COLO668 (cell line): ENCODE data around the gene LPCAT1.
"Not testable (repeated sequence)": the region's sequence is repeated elsewhere in the genome, so short reads cannot be mapped to it uniquely, and the experiment has no call there.

Experiments used
- DNase-seq: peaks from one replicate; lab custom pipeline; 2025; ENCODE audit not compliant: unreplicated experiment; lab: John Stamatoyannopoulos, UW

LPCAT1 gene

GRCh38 chr5:1480806-1481205 lies 43.0 kb downstream of the LPCAT1 start:
- DNase-seq, result no peak

DNA sequence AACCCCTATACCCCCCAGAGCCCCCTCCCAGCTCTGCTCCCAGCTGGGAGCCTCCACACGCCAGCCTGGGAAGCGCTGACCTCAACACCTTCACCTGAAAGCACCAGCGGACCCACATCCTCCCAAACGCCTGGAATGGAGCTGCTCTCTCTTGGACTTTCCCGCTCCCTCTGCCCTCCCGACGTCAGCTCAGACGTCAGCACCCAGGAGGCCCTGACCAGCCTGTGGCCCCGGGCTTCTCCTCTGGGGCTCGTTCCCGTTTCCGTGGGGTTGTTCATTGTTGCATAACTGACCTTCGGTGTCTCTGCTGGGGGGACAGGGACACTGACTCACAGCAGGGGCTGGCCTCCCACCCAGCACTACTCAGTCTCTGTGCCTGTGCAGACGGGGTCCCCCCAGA lies 43.5 kb downstream of the LPCAT1 start:
- no peak for DNase-seq

- peak; percentile 61 for DNase-seq
These were observed 44.1 kb downstream of the LPCAT1 start for GRCh38 chr5:1479581-1480188.

- DNase-seq, result no peak
These were observed 44.7 kb downstream of the LPCAT1 start for GRCh38 chr5:1479066-1479465.

DNA sequence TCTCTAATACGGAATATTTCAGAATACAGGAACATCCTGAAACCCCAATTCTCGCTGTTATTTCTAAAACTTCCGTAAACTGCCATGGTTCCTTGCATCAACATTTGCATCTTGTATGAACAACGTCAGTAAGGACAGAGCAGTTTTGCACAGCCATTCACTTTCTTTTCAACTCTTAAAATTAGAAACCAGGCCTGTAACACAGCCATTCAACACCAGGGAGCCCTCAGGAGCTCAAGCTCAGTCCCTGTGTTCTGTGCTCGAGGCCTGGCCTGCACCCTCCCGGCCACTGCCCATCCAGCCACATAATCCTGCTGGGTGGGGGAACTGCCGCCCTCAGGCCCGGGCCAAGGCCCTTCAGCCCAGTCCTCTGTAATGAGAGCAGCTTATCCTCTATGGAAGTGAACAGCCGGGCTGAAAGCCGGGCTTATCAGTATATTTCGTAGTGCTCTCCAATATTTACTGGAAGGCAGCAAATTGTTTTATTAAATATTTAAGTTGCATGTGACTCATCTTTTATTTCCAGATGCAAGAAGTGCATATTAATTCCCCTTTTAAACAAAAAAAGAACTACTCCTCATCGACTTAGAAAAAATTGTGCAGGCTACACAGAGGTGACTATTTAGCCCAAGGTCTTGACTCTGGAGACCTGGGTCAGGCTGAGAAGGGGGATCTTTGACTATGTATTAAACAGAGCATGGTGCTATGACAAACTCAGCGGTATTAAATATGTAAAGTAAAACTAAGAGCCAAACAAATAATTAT lies 45.3 kb downstream of the LPCAT1 start:
- no peak for DNase-seq

DNA sequence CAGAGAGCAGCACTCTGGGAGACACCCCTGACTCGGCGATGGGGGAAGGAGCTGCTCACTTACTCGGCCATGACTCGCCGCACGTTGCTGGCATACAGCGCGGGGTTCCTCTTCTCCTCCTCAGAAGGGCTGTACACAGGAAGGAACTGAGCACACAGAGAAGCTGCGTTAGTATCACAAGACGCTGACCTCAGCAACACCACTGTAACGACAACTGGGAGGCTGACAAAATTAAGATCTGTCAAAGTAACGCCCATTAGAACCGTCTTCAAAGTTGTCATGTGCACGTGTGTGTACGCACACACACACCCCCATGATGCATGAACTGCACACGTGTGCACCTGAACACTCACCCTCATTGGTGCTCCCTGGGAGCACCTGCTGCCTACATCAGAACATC lies 46.4 kb downstream of the LPCAT1 start:
- DNase-seq, result no peak

DNA sequence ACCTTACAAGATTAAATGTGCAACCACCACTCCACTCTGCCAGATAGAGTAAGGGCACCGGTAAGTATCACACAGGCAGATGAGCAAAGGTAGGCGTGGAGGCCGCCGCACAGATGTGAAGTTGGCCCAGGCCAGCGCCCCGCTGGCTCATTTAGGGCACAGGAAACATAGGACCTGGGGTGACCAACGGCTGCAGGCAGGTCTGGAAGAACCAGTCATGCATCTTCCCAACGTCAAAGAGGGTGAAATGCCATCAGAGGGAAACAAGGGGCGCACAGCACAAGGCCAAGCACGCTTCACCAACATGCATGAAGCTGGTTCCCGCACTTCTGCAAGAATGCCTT lies 46.8 kb downstream of the LPCAT1 start:
- no peak for DNase-seq

DNA sequence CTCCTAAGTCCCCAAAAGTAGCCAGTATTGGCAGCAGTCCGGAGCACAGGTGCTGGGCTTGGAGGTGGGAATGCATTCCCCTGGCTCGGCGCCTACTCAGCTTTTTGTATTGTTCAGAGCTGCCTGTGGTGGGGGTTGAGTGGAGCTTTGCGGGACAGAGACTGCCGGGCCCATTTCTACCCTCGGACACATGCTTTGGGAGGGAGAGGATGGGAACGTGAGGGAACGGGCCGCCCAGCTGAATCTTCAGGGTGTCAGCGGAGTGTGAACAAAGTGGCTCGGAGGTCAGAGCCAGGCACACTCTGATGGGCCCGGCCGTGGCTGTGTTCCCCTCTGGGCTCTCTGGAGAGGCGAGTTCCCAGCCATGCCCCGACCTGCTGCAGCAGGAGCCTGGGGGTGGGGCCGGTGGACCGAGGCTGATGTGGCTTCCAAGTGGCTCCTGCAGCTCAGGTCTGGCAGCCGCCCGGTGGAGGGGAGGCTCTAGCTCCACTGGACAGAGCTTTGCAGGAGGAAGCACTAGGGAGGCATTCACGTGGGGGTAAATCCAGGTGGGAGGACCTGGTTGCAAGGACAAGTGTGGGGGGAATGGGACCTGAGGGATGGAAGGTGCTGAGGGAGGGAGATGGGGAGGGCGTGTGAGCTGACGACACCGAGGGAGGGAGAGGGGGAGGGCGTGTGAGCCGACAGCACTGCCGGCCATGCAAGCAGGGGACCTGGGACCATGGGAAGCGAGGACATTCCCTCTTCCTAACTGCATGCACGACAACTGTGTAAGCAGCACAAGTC lies 47.4 kb downstream of the LPCAT1 start:
- no peak for DNase-seq

- not testable (repeated sequence) for DNase-seq
These were observed 48.2 kb downstream of the LPCAT1 start for GRCh38 chr5:1475544-1475900.

GRCh38 chr5:1474866-1475543 lies 48.8 kb downstream of the LPCAT1 start:
- no peak for DNase-seq

GRCh38 chr5:1474183-1474839 lies 49.4 kb downstream of the LPCAT1 start:
- DNase-seq, result no peak

DNA sequence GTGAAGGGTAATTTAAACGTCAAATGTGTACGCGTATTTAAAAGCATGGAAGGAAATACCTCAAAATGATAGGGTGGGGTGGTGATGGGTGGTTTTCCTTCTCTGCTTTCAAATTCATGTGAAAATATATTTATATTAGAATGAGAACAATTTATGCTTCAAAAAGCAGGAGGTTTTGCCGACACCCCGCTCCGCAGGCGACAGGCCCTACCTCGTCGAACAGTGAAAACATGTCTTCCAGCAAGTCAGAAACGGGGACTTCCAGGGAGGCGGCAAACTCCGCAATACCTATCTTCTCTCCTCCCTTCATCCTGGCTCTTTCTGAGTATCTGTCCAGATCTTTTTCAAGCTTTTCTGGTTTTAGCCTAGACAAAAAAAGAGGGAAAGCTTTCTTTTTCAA lies 50.0 kb downstream of the LPCAT1 start:
- DNase-seq, result no peak

DNA sequence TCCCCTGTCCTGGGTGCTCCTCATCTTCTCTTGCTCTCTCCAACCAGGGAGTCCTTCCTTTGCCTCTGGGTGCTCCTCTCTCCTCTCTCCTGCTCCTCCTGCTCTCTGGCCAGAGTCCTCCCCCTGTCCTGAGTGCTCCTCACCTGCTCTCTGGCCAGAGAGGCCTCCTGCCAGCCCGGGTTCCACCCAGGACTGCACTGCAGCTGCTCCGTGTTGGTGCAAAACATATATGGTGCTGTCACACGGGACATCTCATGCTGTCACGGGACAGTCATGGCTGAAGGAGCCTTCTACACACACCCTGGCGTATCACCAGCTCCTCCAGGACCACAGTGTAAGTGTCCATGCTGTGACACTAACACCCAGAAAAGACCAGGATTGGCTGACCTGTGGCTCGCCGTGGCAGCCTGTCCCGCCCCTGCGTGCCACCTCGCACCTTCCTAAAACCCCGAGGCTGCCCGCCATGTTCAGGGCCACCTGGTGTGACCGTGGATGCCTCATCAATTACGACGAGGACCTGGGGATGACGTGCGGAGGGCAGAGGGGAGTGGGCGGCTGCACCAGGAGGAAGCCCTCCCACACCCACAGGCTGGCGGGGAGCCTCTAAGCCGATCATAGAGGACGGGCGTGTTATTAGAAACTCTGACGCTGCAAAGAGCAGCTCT lies 50.7 kb downstream of the LPCAT1 start:
- DNase-seq, result no peak

GRCh38 chr5:1471997-1472963 lies 51.5 kb downstream of the LPCAT1 start:
- no peak for DNase-seq

DNA sequence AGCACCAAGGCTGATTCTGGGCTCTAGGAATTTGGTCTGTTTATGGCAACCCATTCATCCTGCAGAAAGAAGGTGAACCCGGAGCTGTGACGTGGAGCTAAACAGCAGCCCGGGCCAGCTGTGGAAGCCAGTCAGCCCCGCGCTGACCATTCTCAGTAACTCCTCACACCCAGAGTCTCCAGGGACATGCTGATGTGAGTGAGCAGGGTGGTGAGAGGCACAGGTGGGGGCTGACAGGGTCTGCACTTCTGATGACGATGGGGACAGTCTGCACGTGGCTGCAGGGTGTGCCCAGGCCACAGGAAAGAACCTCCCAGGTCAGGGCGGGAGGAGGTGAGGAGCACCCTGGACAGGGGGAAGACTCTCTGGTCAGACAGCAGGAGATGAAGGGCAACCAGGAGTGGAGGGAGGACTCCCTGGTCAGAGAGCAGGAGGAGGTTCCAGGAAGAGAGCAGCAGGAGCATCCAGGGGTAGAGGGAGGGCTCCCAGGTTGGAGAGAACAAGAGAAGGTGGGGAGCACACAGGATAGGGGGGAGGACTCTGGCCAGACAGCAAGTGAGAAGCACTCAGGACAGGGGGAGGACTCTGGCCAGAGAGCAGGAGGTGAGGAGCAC lies 52.4 kb downstream of the LPCAT1 start:
- no peak for DNase-seq

GRCh38 chr5:1470762-1471211 lies 53.0 kb downstream of the LPCAT1 start:
- DNase-seq, result no peak

DNA sequence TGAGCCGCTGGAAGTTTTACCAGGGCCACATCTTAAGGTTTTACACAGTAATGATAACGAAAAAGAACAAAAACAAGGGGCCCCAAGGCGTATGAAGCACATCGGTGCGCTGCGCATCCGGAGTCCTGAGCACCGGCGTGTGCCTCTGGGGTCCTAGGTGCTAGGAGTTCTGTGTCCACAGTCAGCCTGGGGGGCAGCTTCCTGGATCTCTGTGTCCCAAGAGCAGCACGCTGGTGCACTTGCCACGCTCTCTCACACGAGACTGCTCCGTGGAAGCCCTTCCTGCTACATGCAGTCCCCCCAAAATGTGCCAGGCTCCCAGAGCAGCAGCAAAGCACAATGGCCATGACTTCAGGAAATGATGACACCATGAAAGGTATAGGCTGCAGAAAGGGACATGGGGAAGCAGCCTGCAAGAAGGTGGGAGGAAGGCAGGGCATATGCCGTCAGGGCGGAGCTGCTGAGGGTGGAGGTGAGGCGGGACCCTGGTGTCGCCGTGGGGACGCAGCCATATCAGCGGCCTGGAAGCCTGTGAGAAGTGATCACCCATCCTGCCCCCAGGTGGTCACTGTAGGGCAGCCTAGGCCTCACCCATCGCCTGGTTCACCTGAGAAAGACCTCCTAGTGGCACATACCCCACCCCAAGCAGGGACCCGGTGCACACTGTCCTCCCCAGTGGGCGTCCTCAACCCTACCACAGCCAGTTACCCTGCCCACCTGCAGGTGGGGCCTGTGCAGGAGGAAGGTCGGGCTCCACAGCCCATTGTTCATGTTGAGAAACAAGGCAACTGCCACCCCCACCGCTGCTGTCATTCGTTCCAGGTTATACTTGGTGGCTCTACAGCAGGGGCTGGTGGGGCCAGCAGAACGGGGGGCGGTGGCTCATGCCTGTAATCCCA lies 54.9 kb downstream of the LPCAT1 start:
- DNase-seq, result no peak

GRCh38 chr5:1468247-1468612 lies 55.5 kb downstream of the LPCAT1 start:
- DNase-seq, result peak; percentile 38
